GM23338 (cell line): ENCODE measurements around the gene STARD13. TPM values are rescaled to one million over a fixed set of nuclear protein-coding genes. Genes with fewer than 3 reads are reported as not detected.

Source experiments
- ATAC-seq: fragments of 200-7000 bp; cut with Tn5 transposase; 3 replicates; pipeline ENCODE4 v1.9.1; 2020
- DNase-seq: peaks from one replicate; pipeline ENCODE4 v3.0.0-alpha.2; 2015; ENCODE audit warnings: low spot score
- H2AFZ ChIP-seq: fragments of 200-600 bp; sonication (generic); 2 replicates; pipeline ENCODE4 v1.8.0; 2016; ENCODE audit warnings: antibody characterized with exemption, mild to moderate bottlenecking, moderate library complexity
- H3F3A ChIP-seq: fragments of 200-600 bp; sonication (generic); replicated peaks from 2 replicates; pipeline ENCODE4 v1.8.0; 2017; ENCODE audit warnings: antibody characterized with exemption, mixed run types, low read depth
- H3K27ac ChIP-seq: fragments of 200-600 bp; sonication (generic); 2 replicates; pipeline ENCODE4 v1.6.1; 2016; ENCODE audit warnings: low read depth
- H3K27me3 ChIP-seq: fragments of 200-600 bp; sonication (generic); 2 replicates; pipeline ENCODE4 v1.8.0; 2016; ENCODE audit warnings: mild to moderate bottlenecking, mixed run types, moderate library complexity; ENCODE audit not compliant: insufficient read depth
- H3K36me3 ChIP-seq: fragments of 200-600 bp; sonication (generic); 2 replicates; pipeline ENCODE4 v1.8.0; 2016; ENCODE audit warnings: mild to moderate bottlenecking; ENCODE audit not compliant: insufficient read depth
- H3K4me1 ChIP-seq: fragments of 200-600 bp; sonication (generic); 2 replicates; pipeline ENCODE4 v1.8.0; 2016; ENCODE audit warnings: mild to moderate bottlenecking, moderate library complexity; ENCODE audit not compliant: insufficient read depth
- H3K4me2 ChIP-seq: fragments of 200-600 bp; sonication (generic); 2 replicates; pipeline ENCODE4 v1.7.1; 2017; ENCODE audit warnings: mixed run types
- H3K4me3 ChIP-seq: fragments of 200-600 bp; sonication (generic); 2 replicates; pipeline ENCODE4 v1.6.1; 2016; ENCODE audit warnings: mixed run types
- H3K79me2 ChIP-seq: fragments of 200-600 bp; sonication (generic); replicated peaks from 2 replicates; pipeline ENCODE4 v1.8.0; 2017; ENCODE audit warnings: mild to moderate bottlenecking; ENCODE audit not compliant: insufficient read depth
- H3K9me2 ChIP-seq: fragments of 200-600 bp; sonication (generic); 2 replicates; pipeline ENCODE4 v1.8.0; 2017; ENCODE audit not compliant: insufficient read depth
- H4K20me1 ChIP-seq: fragments of 200-600 bp; sonication (generic); replicated peaks from 2 replicates; pipeline ENCODE4 v1.8.0; 2017; ENCODE audit warnings: mild to moderate bottlenecking; ENCODE audit not compliant: insufficient read depth
- H3K27ac Mint-ChIP-seq: 2 replicates; pipeline ENCODE4 v1.8.0; 2020; ENCODE audit warnings: inconsistent platforms, mild to moderate bottlenecking, moderate library complexity, mixed read lengths
- H3K27me3 Mint-ChIP-seq: 3 replicates; pipeline ENCODE4 v1.8.0; 2022; ENCODE audit warnings: low read depth, mild to moderate bottlenecking, moderate library complexity, mixed read lengths, inconsistent platforms; ENCODE audit not compliant: insufficient read depth, poor library complexity
- H3K36me3 Mint-ChIP-seq: 3 replicates; pipeline ENCODE4 v1.8.0; 2021; ENCODE audit warnings: low read depth, mild to moderate bottlenecking, inconsistent platforms, moderate library complexity, mixed read lengths
- H3K4me1 Mint-ChIP-seq: 3 replicates; pipeline ENCODE4 v1.8.0; 2020; ENCODE audit warnings: mild to moderate bottlenecking, inconsistent platforms, mixed read lengths
- H3K4me3 Mint-ChIP-seq: 3 replicates; pipeline ENCODE4 v1.8.0; 2021; ENCODE audit warnings: moderate library complexity, mild to moderate bottlenecking, inconsistent platforms, mixed read lengths
- H3K9me3 Mint-ChIP-seq: 3 replicates; pipeline ENCODE4 v1.8.0; 2020; ENCODE audit warnings: moderate library complexity, mild to moderate bottlenecking, inconsistent platforms, mixed read lengths
- CREB1 ChIP-seq: fragments of 250-450 bp; sonication (Bioruptor Pico); IDR thresholded peaks from 2 replicates; pipeline ENCODE4 v1.5.0; 2020; ENCODE audit warnings: low read depth, mild to moderate bottlenecking, moderate library complexity
- CTCF ChIP-seq, 2 experiments: fragments of 200-600 bp in 1 of 2; sonication (generic) in 1 of 2; conservative IDR thresholded peaks; 2 replicates each; pipeline versions ENCODE4 v1.5.1 to v1.6.1; 2016 to 2017; ENCODE audit warnings: antibody characterized with exemption in 2 of 2, low read depth in 2 of 2, mild to moderate bottlenecking in 2 of 2, moderate library complexity in 1 of 2
- ETS1 ChIP-seq: IDR thresholded peaks from 2 replicates; pipeline ENCODE4 v1.6.1; 2016; ENCODE audit warnings: antibody characterized with exemption
- JUNB ChIP-seq: IDR thresholded peaks from one replicate; pipeline ENCODE4 v1.6.1; 2016; ENCODE audit warnings: antibody characterized with exemption; ENCODE audit not compliant: unreplicated experiment
- NANOG ChIP-seq: IDR thresholded peaks from 2 replicates; pipeline ENCODE4 v1.6.1; 2016; ENCODE audit warnings: antibody characterized with exemption, borderline replicate concordance
- POLR2AphosphoS5 ChIP-seq: IDR thresholded peaks from 2 replicates; pipeline ENCODE4 v1.6.1; 2016; ENCODE audit warnings: antibody characterized with exemption, low read depth
- ZNF114 ChIP-seq: fragments of 250-450 bp; sonication (Bioruptor Pico); IDR thresholded peaks from 2 replicates; pipeline ENCODE4 v1.5.0; 2020; ENCODE audit warnings: mild to moderate bottlenecking, moderate library complexity
- ZNF331 ChIP-seq: fragments of 250-450 bp; sonication (Bioruptor Pico); IDR thresholded peaks from 2 replicates; pipeline ENCODE4 v1.5.0; 2020; ENCODE audit warnings: low read depth, mild to moderate bottlenecking, moderate library complexity
- ZNF462 ChIP-seq: fragments of 250-450 bp; sonication (Bioruptor Pico); IDR thresholded peaks from 2 replicates; pipeline ENCODE4 v1.5.0; 2020; ENCODE audit warnings: mild to moderate bottlenecking, moderate library complexity
- polyA plus RNA-seq: library from polyadenylated mRNA; unstranded; fragments of >200 nt; fragmentation: Nextera tagmentation; extraction: Ambion mirVana; gene quantifications from 2 replicates; pipeline ENCODE4 v1.2.1, GENCODE V29; 2016
- total RNA-seq: library from RNA; depleted of rRNA; stranded (reverse); fragments of >200 nt; shearing (Covaris generic); gene quantifications from 2 replicates; pipeline ENCODE4 v1.2.3, GENCODE V29; 2014

Gene STARD13
- total and polyA plus RNA-seq, 2 experiments from 2014 or later, result 3.2 to 5.2 TPM

- H3K9me3 Mint-ChIP-seq, result no peaks in the 10 kb centered on the region
- no peak overlapping the region for H3K4me3 Mint-ChIP-seq
- H3K27me3 ChIP-seq, result no peaks in the 10 kb centered on the region
- no peak for TF ChIP-seq POLR2AphosphoS5
- TF ChIP-seq CREB1 (CRISPR knock-in tag), result no peak
- no peak for TF ChIP-seq ZNF331
- no peak for TF ChIP-seq ZNF114 (CRISPR knock-in tag)
- no peak for TF ChIP-seq ZNF462
- no peak for TF ChIP-seq CTCF (conservative IDR thresholded peaks at IDR 0.05; ENCODE audit: low read depth in 2 of 2)
- no peak for TF ChIP-seq ETS1
- no peak for TF ChIP-seq NANOG
- TF ChIP-seq JUNB, result no peak
- H3K4me2 ChIP-seq, result no peak overlapping the region
- DNase-seq, result no peak
- peaks cover 1% of the 10 kb centered on the region; the same call in 1 of the 3 replicates for H3K4me1 Mint-ChIP-seq
- no peaks in the 10 kb centered on the region for H3K4me1 ChIP-seq
- H3F3A ChIP-seq, result no peaks in the 10 kb centered on the region
- H4K20me1 ChIP-seq, result no peaks in the 10 kb centered on the region
- H3K27ac ChIP-seq, result no peak overlapping the region
- peaks cover 2% of the 10 kb centered on the region for H3K27me3 Mint-ChIP-seq
- 0 out of 2 replicates have a peak, but pooled peaks cover 2% of the 10 kb centered on the region for H3K9me2 ChIP-seq
- no peaks in the 10 kb centered on the region for H3K36me3 ChIP-seq
- H3K4me3 ChIP-seq, result no peak overlapping the region
- H3K27ac Mint-ChIP-seq, result no peak overlapping the region
- no peak for ATAC-seq
- no peaks in the 10 kb centered on the region for H3K79me2 ChIP-seq
- H3K36me3 Mint-ChIP-seq, result peaks cover 2% of the 10 kb centered on the region; the same call in 1 of the 3 replicates
- no peak overlapping the region for H2AFZ ChIP-seq
Measured at GRCh38 chr13:33114146-33114545, 171.4 kb downstream of the STARD13 start.
